Ishikawa (cell line): Measurements from ENCODE around the gene CLDN11.

ENCODE experiments used
- CEBPB ChIP-seq: IDR thresholded peaks from 2 replicates; pipeline ENCODE4 v1.6.1; 2012
- CREB1 ChIP-seq: IDR thresholded peaks from 2 replicates; pipeline ENCODE4 v1.6.1; 2012; ENCODE audit warnings: low read depth
- EGR1 ChIP-seq: IDR thresholded peaks from 2 replicates; pipeline ENCODE4 v1.6.1; 2012
- EP300 ChIP-seq: IDR thresholded peaks from 2 replicates; pipeline ENCODE4 v1.6.1; 2012; ENCODE audit warnings: borderline replicate concordance
- FOXM1 ChIP-seq: IDR thresholded peaks from 2 replicates; pipeline ENCODE4 v1.6.1; 2012; ENCODE audit warnings: low read depth, borderline replicate concordance
- NFIC ChIP-seq: IDR thresholded peaks from 2 replicates; pipeline ENCODE4 v1.6.1; 2012
- RAD21 ChIP-seq: IDR thresholded peaks from 2 replicates; pipeline ENCODE4 v1.6.1; 2012; ENCODE audit warnings: low read depth
- TAF1 ChIP-seq: IDR thresholded peaks from 2 replicates; pipeline ENCODE4 v1.6.1; 2012; ENCODE audit warnings: low read depth, mild to moderate bottlenecking
- TCF12 ChIP-seq: IDR thresholded peaks from 2 replicates; pipeline ENCODE4 v1.6.1; 2012; ENCODE audit warnings: low read depth
- TEAD4 ChIP-seq: IDR thresholded peaks from 2 replicates; pipeline ENCODE4 v1.6.1; 2012
- YY1 ChIP-seq: IDR thresholded peaks from 2 replicates; pipeline ENCODE4 v1.6.1; 2012; ENCODE audit warnings: low read depth
- ZBTB7A ChIP-seq: IDR thresholded peaks from 2 replicates; pipeline ENCODE4 v1.6.1; 2012; ENCODE audit warnings: low read depth
- TF ChIP-seq, protein P1 (sequence below): IDR thresholded peaks from 2 replicates; pipeline ENCODE4 v1.6.1; 2012; ENCODE audit warnings: low read depth, mild to moderate bottlenecking
- TF ChIP-seq, protein P2 (sequence below): IDR thresholded peaks from 2 replicates; pipeline ENCODE4 v1.6.1; 2012
- TF ChIP-seq, protein P3 (sequence below): IDR thresholded peaks from 2 replicates; pipeline ENCODE4 v1.6.1; 2012

CLDN11 gene

DNA sequence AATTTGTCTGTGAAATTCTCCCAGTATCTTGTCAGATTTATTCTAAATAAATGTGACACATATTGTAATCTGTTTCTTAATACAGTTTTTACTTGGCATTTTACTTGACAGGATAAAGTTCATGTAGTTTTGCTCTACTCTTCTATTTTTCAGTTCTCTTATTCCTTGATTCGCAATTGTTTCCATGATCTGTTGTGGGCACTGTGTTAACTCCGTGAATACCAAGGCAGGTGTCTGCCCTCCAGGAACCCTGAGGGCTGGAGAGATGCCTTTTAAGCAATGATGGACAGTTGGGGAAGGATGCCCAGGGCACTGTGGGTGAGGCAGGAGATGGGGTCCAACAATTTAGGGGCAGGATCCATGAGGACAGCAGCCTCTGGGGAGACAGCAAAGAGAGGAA is 3.1 kb downstream of the CLDN11 start:
- no peak for TF ChIP-seq ZBTB7A
- no peak for TF ChIP-seq NFIC
- TF ChIP-seq EP300, result no peak
- TF ChIP-seq YY1, result no peak
- TF ChIP-seq RAD21, result no peak
- TF ChIP-seq EGR1, result no peak
- TF ChIP-seq TEAD4, result no peak
- no peak for TF ChIP-seq FOXM1
- TF ChIP-seq CREB1, result no peak
- TF ChIP-seq TAF1, result no peak
- TF ChIP-seq TCF12, result no peak
- no peak for TF ChIP-seq CEBPB
- TF ChIP-seq, protein P1, sequence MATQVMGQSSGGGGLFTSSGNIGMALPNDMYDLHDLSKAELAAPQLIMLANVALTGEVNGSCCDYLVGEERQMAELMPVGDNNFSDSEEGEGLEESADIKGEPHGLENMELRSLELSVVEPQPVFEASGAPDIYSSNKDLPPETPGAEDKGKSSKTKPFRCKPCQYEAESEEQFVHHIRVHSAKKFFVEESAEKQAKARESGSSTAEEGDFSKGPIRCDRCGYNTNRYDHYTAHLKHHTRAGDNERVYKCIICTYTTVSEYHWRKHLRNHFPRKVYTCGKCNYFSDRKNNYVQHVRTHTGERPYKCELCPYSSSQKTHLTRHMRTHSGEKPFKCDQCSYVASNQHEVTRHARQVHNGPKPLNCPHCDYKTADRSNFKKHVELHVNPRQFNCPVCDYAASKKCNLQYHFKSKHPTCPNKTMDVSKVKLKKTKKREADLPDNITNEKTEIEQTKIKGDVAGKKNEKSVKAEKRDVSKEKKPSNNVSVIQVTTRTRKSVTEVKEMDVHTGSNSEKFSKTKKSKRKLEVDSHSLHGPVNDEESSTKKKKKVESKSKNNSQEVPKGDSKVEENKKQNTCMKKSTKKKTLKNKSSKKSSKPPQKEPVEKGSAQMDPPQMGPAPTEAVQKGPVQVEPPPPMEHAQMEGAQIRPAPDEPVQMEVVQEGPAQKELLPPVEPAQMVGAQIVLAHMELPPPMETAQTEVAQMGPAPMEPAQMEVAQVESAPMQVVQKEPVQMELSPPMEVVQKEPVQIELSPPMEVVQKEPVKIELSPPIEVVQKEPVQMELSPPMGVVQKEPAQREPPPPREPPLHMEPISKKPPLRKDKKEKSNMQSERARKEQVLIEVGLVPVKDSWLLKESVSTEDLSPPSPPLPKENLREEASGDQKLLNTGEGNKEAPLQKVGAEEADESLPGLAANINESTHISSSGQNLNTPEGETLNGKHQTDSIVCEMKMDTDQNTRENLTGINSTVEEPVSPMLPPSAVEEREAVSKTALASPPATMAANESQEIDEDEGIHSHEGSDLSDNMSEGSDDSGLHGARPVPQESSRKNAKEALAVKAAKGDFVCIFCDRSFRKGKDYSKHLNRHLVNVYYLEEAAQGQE, result no peak

- TF ChIP-seq EP300, result no peak
- TF ChIP-seq FOXM1, result no peak
- TF ChIP-seq CEBPB, result no peak
- TF ChIP-seq, protein P1, result no peak
- TF ChIP-seq RAD21, result no peak
- no peak for TF ChIP-seq ZBTB7A
- TF ChIP-seq, protein P2, sequence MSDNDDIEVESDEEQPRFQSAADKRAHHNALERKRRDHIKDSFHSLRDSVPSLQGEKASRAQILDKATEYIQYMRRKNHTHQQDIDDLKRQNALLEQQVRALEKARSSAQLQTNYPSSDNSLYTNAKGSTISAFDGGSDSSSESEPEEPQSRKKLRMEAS, result no peak
- TF ChIP-seq YY1, result no peak
- no peak for TF ChIP-seq CREB1
- TF ChIP-seq TEAD4, result no peak
- no peak for TF ChIP-seq TAF1
- TF ChIP-seq, protein P3, sequence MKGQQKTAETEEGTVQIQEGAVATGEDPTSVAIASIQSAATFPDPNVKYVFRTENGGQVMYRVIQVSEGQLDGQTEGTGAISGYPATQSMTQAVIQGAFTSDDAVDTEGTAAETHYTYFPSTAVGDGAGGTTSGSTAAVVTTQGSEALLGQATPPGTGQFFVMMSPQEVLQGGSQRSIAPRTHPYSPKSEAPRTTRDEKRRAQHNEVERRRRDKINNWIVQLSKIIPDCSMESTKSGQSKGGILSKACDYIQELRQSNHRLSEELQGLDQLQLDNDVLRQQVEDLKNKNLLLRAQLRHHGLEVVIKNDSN, result no peak
- TF ChIP-seq TCF12, result no peak
- no peak for TF ChIP-seq EGR1
- TF ChIP-seq NFIC, result no peak
Measured at GRCh38 chr3:170423001-170423615, 4.4 kb downstream of the CLDN11 start.

DNA sequence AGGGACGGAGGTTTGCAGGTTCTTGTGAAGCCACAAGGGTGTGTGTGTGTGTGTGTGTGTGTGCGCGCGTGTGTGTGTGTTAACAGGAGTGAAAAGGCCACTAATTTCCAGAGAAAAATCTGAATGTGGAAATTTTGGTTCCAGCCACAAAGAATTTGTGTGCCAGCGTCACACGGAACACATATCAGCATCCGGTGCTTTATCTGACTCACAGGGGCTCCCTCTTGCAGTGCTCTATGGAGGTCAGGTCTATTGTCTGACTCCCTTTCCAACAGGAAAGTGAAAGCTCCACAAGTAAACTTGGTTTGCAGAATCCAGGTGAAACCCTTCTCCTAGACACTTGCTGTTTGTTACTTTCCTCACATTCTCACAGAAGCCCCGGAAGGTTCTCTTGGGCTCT is 6.2 kb downstream of the CLDN11 start:
- TF ChIP-seq YY1 (no peak), EGR1 (no peak), ZBTB7A (no peak), TAF1 (no peak), EP300 (no peak), CREB1 (no peak), TCF12 (no peak), FOXM1 (no peak)
- TF ChIP-seq, protein P2, result no peak
- TF ChIP-seq, protein P1, result no peak
- TF ChIP-seq, protein P3, result no peak

DNA sequence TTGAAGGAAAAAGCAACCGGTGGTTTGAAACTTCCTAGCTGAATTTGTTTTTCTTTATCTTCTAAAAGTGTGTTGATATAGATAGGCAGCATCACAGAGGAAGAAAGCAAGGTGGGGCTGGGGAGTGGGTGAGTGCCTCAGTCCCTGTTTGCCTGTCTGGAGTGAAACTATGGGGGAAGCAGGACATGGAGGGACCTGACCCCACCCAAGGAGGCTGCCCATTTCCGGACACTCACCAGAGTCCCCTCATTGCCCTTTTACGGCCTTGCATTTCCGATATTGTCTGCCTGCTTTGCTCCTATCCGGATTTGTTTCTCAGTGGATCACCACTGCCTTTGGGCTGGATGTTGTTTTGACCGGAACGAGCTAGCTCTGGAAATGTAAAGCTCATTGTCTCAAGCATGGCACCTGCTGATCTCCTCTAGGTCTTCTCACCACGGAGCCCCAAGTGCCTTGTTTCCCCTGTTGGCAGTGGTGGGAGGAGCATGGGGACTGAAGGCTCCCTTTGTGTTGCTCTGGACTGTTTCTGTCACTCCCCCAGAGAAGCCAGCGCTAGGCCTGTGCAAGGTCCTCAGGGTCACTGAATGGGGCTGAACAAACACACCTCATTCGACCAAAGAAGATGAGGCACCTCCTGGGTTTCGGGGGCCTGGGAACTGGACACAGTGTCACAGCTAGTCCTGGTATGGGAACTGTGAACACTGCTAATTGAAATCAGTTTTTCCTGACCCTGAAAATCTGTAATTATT is 7.0 kb downstream of the CLDN11 start:
- TF ChIP-seq EP300, result no peak
- no peak for TF ChIP-seq RAD21
- TF ChIP-seq TCF12, result no peak
- TF ChIP-seq ZBTB7A, result no peak
- TF ChIP-seq FOXM1, result no peak
